ENCODE results near the gene GRPR. TPM values are rescaled to one million over a fixed set of nuclear protein-coding genes. Genes with fewer than 3 reads are reported as not detected.

The GRPR gene
- total RNA-seq, 4 donors from 2014 or later = not detected

DNA sequence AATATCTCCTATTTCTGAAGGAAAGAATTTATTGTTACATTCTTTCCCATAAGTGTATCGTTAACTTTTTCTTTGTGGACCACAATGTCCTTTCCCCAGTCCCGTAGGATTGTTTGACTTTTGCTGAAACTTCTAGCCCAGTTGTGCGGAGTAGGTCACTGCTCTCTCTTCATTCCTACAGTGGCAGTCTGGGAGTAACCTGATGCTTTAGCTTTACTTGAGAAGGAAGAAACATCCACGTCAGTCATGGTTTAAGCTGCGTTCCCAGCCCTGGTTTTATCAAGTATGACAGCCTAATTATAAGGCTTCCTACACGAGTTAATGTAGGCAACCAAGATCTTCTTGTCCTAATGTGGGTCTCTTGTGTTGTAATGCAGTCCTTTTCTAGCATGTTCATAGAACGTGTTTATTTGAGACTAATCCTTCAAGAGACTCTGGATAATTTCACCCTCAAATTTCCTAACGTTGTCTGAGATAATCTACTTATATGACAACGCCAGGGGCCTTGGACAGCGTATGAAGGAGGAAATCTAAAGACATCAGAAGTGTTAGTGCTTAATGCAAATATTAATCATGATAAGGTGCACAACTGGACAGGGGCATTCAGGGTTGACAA lies 40.8 kb upstream of the GRPR start:
- H3K4me1 ChIP-seq = no peaks in the 10 kb centered on the region
- no peak for DNase-seq (ENCODE audit: low spot score in 2 of 2)
- no peaks in the 10 kb centered on the region for H3K9me3 ChIP-seq
- no peak overlapping the region for H3K27ac ChIP-seq
- H3K4me3 ChIP-seq = no peak overlapping the region
- TF ChIP-seq POLR2AphosphoS5 (IDR thresholded peaks at IDR 0.05) (no peak), POLR2A (IDR thresholded peaks at IDR 0.05) (no peak), EP300 (IDR thresholded peaks at IDR 0.05) (no peak)
- TF ChIP-seq, protein P1, sequence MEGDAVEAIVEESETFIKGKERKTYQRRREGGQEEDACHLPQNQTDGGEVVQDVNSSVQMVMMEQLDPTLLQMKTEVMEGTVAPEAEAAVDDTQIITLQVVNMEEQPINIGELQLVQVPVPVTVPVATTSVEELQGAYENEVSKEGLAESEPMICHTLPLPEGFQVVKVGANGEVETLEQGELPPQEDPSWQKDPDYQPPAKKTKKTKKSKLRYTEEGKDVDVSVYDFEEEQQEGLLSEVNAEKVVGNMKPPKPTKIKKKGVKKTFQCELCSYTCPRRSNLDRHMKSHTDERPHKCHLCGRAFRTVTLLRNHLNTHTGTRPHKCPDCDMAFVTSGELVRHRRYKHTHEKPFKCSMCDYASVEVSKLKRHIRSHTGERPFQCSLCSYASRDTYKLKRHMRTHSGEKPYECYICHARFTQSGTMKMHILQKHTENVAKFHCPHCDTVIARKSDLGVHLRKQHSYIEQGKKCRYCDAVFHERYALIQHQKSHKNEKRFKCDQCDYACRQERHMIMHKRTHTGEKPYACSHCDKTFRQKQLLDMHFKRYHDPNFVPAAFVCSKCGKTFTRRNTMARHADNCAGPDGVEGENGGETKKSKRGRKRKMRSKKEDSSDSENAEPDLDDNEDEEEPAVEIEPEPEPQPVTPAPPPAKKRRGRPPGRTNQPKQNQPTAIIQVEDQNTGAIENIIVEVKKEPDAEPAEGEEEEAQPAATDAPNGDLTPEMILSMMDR (IDR thresholded peaks at IDR 0.05) = no peak
- no peaks in the 10 kb centered on the region for H3K36me3 ChIP-seq
- H3K27me3 ChIP-seq = no peaks in the 10 kb centered on the region
- 66% methylated on average over 10 of the region's 10 CpGs for WGBS

DNA sequence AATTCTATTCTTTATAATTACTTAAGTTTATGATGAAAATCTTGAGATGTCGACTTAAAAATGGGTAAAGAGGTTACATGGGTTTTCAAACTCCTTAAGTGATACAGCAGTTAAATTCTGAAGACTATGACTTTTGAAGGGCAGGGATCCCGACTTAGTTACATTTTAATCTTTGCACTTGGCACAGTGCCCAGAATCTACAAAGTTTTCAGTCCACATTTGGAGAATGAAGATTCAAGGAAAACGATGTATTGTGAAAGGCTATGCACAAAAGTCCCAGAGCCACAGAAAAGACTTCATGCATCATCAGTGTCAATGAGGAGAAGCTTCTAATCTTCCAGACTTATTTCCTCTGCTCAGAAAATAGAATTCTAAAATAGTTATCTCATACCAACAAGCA lies 36.3 kb upstream of the GRPR start:
- no peak for DNase-seq (ENCODE audit: low spot score in 2 of 2)
- H3K36me3 ChIP-seq = no peaks in the 10 kb centered on the region
- H3K4me3 ChIP-seq = no peak overlapping the region
- WGBS = 59% methylated on average over 3 of the region's 3 CpGs
- no peaks in the 10 kb centered on the region for H3K9me3 ChIP-seq
- H3K27me3 ChIP-seq = no peaks in the 10 kb centered on the region
- TF ChIP-seq EP300 (IDR thresholded peaks at IDR 0.05) = no peak
- TF ChIP-seq, protein P1 (IDR thresholded peaks at IDR 0.05) = no peak
- TF ChIP-seq POLR2AphosphoS5 (IDR thresholded peaks at IDR 0.05) = no peak
- no peak for TF ChIP-seq POLR2A (IDR thresholded peaks at IDR 0.05)
- no peaks in the 10 kb centered on the region for H3K4me1 ChIP-seq
- H3K27ac ChIP-seq = no peak overlapping the region

DNA sequence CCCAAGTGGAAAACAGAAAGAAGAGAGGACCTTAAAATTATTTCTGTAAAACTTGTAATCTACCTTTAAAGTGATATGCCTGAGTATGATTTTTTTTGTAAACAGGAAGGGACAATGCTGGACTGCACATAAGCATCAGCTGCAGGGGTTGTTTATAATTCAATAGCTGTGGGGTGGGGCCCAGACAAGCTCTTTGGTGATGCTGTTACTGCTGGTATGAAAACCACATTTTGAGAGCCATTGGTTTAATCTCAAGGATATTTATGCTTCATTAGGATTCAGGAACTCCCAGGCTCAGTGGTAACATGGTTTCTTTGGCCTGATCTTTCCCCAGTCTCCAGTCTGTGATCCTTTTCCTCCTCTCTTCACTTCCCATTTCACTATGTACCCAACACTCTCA lies 34.3 kb upstream of the GRPR start:
- Histone ChIP-seq H3K27me3 (no peaks in the 10 kb centered on the region), H3K36me3 (no peaks in the 10 kb centered on the region), H3K4me1 (no peaks in the 10 kb centered on the region), H3K4me3 (no peak overlapping the region), H3K9me3 (no peaks in the 10 kb centered on the region), H3K27ac (no peak overlapping the region)
- TF ChIP-seq, protein P1 (IDR thresholded peaks at IDR 0.05) = no peak
- TF ChIP-seq EP300 (IDR thresholded peaks at IDR 0.05) (no peak), POLR2AphosphoS5 (IDR thresholded peaks at IDR 0.05) (no peak), POLR2A (IDR thresholded peaks at IDR 0.05) (no peak)
- no peak for DNase-seq (ENCODE audit: low spot score in 2 of 2)

DNA sequence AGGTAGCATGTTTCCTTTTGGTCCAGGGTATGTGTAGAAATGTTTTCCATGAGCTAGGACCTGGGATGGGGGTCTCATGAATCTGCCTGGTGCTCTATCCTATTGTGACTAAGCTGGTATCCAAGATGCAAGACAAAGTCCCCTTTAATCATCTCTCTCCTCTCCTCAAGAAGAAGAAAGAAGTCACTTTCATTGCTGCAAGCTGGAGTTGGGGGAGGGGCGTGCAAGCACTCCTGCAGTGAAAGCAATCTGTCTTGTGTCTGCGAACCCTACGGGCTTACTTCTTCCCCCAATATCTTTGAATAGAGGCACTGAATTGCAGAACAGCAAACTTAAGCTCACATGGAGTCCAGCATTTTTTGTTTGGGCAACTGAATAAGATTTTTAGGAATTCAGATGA lies 27.2 kb upstream of the GRPR start:
- H3K9me3 ChIP-seq = no peaks in the 10 kb centered on the region
- no peak overlapping the region for H3K4me3 ChIP-seq
- TF ChIP-seq POLR2A (IDR thresholded peaks at IDR 0.05) (no peak), EP300 (IDR thresholded peaks at IDR 0.05) (no peak), POLR2AphosphoS5 (IDR thresholded peaks at IDR 0.05) (no peak)
- TF ChIP-seq, protein P1 (IDR thresholded peaks at IDR 0.05) = no peak
- 56% methylated on average over 3 of the region's 3 CpGs for WGBS
- H3K27ac ChIP-seq = no peak overlapping the region
- no peaks in the 10 kb centered on the region for H3K36me3 ChIP-seq
- H3K4me1 ChIP-seq = no peaks in the 10 kb centered on the region
- no peaks in the 10 kb centered on the region for H3K27me3 ChIP-seq
- DNase-seq (ENCODE audit: low spot score in 2 of 2) = no peak

DNA sequence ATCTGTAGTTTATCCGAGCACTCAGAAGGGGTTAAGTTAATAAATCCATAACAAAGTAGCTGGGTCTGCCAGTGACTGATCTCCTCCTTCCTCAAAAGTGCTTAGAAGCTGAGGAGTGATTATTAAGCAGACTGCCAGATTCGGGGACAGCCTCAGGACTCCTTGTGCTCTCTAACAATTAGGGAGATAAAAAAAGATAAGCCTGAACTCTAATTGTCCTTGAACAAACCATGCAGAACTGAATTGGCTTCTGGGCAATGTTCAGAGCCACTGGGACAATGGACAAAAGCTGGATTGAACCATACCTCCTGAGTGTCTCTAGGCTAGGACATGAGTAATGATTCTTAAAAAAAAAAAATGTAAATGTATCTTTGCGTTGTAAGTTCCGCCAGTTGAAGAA lies 22.7 kb upstream of the GRPR start:
- TF ChIP-seq, protein P1 (IDR thresholded peaks at IDR 0.05) = no peak

More for the DNA sequence above, 22.7 kb upstream of the GRPR start:
- Histone ChIP-seq H3K36me3 (no peaks in the 10 kb centered on the region), H3K27ac (no peak overlapping the region), H3K9me3 (no peaks in the 10 kb centered on the region), H3K4me3 (no peak overlapping the region), H3K4me1 (no peaks in the 10 kb centered on the region), H3K27me3 (no peaks in the 10 kb centered on the region)
- WGBS = 53% methylated on average over 4 of the region's 4 CpGs
- DNase-seq (ENCODE audit: low spot score in 2 of 2) = no peak
